Prostate gland (tissue), 2 donors: ENCODE data around the gene CCBE1.

Experiments used
- CTCF ChIP-seq, 4 experiments: fragments of 200-600 bp in 2 of 4; fragments of 450-650 bp in 2 of 4; sonication (generic) in 2 of 4; IDR thresholded peaks; 1 replicate in 3 of 4; 2 replicates in 1 of 4; pipeline ENCODE4 v1.5.1; 2016 to 2019; ENCODE audit warnings: antibody characterized with exemption in 4 of 4, mild to moderate bottlenecking in 2 of 4, moderate library complexity in 2 of 4
- POLR2A ChIP-seq: fragments of 450-650 bp; IDR thresholded peaks from one replicate; pipeline ENCODE4 v1.6.1; 2016; ENCODE audit warnings: antibody characterized with exemption, mild to moderate bottlenecking

- TF ChIP-seq POLR2A (no peak), CTCF (IDR thresholded peaks at IDR 0.05) (no peak)
Measured at GRCh38 chr18:59628995-59629394, 68.2 kb downstream of the CCBE1 start.
